HG03095 (cell line): ENCODE data around the gene ERH.
"Not testable (repeated sequence)": the region's sequence is repeated elsewhere in the genome, so short reads cannot be mapped to it uniquely, and the experiment has no call there.

ENCODE experiments used
- ATAC-seq: cut with Tn5 transposase; IDR thresholded peaks from one replicate; pipeline ENCODE4 v1.9.1; 2021; ENCODE audit warnings: moderate library complexity; ENCODE audit not compliant: unreplicated experiment

ERH gene

DNA sequence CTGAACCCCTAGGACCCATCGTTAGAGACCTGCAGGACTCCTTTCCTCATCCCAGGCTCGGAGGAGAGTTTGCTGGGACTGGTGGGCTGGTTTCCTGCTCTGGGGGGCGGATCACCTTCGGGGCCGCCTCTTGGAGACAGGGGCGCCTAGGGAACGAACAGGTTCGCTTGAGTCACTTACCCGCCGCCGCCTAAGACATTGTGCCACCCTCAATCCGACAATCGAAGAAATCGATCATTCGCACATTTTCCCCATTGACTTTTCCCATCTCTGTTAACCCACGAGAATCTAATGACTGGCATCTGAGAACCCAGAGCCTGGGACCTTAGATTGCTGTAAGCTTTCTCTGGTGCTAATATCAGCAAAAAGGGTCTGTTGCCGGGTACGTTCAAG is 715 bp upstream of the ERH start:
- peak; percentile 5 for ATAC-seq

DNA sequence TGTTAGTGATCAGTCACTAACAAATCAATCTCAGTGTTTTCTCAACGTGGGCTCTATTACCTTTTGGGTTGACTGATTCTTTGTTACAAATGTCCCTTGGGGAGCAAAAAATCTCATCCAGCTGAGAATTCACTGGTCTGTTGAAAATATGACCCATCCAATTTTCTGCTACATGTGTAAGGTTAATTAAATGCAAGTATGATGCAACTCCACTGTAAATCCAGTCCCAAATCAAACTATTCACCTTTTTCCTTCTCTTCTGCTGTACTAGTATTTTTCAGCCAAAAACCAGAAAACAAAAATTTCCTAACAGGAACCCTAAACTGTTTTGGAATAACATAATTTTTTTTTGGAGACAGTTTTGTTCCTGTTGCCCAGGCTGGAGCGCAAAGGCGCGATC is 2.2 kb downstream of the ERH start:
- no peak for ATAC-seq

DNA sequence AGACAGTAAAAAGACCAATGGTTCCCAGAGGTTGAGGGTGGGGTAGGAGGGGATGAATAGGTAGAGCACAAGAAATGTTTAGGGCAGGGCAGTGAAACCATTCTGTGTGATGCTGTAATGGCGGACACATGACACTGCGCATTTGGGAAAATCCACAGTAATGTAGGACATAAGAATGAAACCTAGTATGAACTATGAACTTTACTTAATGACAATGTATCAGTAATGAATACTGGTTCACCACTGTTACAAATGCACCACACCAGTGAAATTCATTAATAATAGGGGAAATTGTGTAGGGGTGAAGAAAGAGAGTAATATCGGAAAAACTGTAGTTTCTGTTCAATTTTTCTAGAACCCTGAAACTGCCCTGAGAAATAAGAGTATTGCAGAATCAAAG is 5.6 kb downstream of the ERH start:
- no peak for ATAC-seq

DNA sequence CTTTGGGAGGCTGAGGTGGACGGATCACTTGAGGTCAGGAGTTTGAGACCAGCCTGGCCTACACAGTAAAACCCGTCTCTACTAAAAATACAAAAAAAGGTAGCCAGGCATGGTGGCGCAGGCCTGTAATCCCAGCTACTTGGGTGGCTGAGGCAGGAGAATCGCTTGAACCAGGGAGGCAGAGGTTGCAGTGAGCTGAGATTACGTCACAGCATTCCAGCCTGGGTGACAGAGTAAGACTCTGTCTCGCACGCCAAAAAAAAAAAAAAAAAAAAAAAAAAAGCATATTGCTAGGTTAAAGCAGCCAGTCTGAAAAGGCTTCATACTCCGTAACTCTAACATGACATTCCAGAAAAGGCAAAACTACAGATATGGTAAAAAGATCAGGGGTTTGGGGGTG is 6.7 kb downstream of the ERH start:
- not testable (repeated sequence) for ATAC-seq

DNA sequence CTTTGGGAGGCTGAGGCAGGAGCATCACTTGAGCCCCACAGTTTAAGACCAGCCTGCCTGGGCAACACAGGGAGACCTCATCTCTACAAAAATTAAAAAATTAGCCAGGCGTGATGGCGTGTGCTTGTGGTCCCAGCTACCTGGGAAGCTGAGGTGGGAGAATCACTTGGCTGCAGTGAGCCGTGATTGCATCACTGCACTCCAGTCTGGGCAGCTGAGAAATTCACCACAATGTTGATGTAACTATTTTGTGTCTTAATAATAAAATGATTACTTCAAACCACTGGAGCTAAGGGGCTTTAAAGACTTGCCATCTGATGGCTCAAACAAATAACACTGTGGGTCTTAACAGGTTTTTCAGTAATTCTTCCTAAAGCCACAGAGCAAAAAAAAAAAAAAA is 10.8 kb downstream of the ERH start:
- ATAC-seq, result no peak

DNA sequence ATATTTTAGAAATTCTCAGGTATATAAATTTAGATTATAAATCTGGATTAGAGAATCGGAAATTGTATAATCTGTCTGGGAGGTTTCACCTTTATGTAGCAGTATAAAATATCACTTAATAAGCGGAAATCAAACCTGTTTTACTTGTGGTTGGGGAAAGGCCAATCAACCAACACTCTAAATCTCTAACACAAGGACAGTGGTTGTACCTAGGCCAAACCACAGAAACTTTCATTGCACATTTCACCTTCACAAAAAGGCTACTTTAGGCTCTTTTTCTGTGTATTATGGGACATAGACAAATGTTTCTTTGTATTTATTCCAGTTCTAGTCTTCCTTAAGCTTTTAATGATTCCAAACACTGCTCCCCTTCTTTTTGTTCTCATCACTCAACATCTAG is 19.8 kb downstream of the ERH start:
- ATAC-seq, result no peak

DNA sequence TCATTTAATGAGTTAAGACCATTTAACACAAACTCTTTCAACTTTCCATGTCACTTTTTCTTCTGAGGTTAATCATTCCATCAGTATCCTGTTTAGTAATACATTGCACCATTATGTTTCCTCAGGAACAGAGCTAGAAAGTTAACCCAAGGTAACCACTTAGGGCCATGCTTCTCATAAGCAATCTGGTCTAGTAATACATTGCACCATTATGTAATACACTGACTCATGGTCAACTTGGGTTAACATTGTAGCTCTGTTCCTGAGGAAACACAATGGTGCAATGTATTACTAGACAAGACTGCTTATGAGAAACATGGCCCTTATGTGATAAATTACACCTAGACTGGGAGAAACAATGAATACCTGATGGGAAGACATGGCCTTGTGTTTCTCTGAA is 21.7 kb downstream of the ERH start:
- ATAC-seq, result no peak

DNA sequence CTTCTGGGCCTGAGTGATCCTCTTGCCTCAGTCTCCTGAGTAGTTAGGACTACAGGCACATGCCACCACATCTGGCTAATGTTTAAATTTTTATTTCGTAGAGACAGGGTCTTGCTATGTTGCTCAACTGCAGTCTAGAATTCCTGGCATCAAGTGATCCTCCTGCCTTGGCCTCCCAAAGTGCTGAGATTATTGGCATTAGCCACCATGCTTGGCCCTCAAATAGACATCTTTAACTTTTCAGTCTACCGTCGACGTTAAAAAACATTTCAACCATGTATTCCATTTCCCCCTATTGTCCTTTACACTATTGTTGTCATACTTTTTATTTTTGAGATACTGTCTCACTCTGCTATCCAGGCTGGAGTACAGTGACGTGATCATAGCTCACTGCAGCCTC is 22.4 kb downstream of the ERH start:
- no peak for ATAC-seq

DNA sequence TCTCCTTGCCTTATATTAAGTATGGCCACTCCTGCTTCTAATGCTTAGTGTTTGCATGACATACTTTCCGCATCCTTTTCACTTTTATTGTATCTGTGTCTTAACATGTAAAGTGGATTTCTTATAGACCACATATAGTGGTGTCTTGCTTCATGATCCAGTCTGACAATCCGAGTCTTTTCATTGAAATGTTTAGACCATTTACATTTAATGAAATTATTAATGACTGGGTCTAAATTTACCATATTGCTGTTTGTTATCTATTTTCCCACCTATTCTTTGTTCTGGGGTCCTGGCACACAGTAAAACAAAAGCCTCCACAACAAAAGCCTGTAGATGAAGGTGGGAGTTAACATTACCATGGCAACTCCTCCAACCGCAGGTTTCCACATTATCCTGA is 22.9 kb downstream of the ERH start:
- no peak for ATAC-seq

DNA sequence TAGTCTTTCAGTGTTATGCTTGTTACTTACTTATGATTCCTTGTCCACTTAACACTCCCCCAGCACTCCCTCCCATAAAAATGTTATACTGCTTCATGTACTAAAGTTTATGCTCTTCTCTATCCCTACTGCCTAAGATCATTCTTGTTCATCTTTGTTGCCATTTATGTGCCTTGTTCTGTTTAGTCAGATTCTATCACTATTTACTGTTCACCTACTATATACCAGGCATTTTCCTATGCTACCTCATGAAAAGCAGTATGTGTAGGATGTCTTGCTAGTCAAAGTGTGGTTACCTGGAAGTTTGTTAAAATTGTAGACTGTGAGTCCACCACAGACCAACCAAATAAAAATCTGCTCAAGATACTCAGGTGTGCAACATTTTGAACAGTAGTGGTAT is 23.9 kb downstream of the ERH start:
- ATAC-seq, result no peak

DNA sequence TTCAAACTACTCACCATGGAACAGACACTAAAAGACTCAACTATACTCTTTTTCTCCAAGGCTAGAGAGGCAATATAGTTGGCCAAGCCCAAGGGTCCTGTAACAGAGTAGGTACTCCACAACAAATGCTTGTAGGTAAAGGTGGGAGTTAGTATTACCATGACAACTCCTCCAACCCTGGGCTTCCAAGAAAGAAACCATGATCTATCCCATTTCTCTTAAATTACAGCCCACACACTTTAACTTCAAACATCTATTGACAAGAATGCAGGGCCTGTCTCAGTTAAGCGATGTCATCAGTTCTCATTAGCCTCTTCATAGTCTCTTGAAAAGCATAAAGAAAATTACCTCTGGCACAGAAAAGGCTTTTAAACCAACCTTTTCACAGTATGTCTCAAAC is 25.0 kb downstream of the ERH start:
- ATAC-seq, result no peak

DNA sequence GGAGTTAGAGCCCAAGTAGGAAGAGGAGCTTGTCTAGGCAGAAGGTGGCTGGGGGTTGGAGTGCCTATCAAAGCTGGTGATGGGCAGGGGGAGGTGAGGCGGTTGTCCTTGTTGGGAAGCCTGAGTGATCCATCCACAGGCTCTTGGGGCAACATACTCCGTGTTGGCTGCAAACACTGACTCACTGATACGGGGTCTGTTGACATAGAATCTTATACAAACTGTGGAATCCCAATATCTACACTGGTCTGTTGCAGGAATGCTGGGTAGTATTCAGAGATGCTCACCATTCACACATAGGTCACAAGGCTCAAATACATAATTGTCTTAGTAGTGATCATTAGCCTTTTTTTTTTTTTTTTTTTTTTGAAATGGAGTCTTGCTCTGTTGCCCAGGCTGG is 26.0 kb downstream of the ERH start:
- no peak for ATAC-seq

DNA sequence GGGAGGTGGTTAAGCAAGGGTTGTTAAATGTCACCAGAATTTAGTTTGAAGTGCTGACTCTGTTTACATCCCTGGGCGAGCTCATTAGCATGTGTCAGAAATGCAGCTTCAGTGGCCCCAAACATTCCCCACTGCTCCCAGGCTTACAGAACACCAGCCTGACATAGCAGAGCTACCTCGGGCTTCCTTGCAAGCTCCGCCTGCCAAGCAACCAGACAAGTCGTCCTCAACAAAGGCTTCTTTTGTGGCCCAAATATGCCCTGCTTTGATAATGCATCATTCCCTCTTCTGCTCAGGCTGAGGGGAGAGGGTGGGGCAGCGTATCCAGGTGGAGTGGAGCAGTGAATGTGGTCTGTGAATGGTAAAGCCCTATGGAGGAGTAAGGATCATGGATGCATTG is 28.0 kb downstream of the ERH start:
- no peak for ATAC-seq

DNA sequence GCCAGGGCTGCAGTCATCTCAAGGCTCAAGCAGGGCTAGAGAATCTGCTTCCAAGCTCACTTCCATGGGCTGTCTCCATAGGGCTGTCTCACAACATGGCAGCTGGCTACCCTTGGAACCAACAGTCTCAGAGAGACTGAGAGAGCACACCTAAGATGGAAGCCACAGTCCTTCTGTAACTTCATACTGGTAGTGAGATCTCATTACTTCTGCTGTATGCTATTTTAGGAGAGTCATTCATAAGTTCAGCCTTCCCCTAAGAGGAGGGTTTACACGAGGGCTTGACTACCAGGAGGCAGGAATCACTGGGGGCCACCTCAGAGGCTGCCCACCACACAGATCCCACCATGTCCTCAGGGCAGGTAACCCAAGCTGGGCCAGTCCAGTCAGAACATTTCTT is 29.7 kb downstream of the ERH start:
- ATAC-seq, result no peak

DNA sequence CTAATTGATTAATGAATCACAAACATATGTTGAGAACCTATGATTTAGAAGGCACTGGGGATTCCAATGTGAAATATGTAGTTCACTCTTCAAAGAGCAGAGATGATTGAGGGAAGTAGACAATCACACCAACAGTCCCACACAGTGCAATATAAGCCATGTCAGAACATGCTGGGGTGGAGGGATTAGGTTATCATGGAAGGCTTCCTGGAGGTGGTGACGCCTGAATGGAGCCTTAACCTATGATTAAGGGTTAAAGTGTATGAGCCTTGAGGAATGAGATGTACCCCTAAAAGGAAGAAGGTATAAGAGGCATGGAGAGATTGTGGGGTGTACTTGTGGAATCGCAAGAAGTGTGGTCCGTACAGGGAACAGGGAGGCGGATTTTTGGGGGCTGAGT is 31.3 kb downstream of the ERH start:
- ATAC-seq, result no peak

DNA sequence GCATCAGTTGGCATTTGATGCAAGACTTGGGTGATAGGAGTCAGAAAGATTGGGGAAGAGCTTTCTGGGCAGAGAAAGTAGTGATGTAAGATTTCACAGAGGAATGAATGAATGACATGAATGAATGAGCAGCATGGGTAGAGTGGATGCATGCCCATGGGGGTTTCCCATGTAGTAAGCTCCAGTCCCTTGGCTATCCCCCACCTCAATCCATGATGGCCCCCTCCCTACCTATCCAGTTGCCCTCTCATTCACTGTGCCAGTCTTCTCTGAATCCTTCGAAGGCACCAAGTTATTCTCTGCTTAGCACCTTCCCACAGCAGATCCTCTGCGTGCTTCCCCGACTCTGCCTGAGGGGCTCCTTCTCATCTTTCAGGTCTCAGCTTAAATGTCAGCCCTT is 32.0 kb downstream of the ERH start:
- no peak for ATAC-seq

DNA sequence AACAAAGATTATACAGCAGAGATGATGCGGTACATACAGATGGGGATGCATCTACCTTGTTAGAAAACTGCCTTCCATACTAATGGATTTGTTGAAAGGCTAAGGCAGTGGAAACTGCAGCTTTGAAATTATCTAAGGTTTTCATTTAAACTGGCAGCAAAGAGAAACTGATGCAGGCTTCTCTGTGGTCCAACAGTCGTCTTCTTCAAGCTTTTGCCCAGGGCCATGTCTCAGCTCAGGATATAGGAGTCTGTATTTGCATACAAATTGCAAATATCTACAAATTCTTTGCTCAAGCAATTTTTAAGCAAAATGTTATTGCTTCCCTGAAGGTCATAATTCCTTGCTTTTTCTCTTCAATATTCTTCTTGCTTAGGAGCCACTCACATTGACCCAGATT is 33.7 kb downstream of the ERH start:
- no peak for ATAC-seq

DNA sequence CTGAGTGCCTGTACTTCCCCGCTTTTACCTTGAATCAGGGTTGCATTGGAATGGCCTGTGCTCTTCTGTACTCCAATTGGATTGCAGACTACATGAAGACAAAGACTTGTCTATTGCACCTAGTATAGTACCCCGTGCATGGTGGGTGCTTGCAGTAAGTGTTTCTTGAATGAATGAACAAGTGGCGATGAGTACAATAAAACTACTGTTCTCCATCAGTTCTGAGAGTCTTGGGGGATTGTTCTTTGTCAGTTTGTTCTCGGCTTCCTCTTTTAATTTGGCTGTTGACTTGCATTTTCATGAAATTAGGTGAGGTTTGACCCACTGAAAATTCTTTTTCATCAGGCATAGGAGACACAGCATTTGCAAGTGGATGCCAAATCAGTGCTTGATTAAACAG is 34.1 kb downstream of the ERH start:
- no peak for ATAC-seq

DNA sequence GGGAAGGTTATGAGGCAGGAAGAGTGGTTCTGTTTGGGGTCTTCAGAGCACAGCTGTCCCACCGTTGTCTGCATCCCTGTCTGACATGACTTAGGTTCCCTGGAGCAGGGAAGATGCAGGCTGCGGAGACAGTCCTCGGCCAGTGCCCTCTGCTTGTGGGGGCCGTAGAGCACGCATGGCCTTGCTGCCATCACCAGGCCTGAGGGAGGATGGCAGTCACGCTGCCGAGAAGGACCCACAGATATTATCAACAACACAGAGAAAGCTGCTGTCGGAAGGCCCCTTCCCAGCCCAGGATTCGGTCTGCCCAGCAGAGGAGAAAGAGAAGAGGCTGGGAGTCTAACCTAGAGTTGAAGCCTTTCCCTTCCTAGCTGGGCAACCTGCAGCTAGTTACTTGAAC is 35.0 kb downstream of the ERH start:
- ATAC-seq, result no peak

DNA sequence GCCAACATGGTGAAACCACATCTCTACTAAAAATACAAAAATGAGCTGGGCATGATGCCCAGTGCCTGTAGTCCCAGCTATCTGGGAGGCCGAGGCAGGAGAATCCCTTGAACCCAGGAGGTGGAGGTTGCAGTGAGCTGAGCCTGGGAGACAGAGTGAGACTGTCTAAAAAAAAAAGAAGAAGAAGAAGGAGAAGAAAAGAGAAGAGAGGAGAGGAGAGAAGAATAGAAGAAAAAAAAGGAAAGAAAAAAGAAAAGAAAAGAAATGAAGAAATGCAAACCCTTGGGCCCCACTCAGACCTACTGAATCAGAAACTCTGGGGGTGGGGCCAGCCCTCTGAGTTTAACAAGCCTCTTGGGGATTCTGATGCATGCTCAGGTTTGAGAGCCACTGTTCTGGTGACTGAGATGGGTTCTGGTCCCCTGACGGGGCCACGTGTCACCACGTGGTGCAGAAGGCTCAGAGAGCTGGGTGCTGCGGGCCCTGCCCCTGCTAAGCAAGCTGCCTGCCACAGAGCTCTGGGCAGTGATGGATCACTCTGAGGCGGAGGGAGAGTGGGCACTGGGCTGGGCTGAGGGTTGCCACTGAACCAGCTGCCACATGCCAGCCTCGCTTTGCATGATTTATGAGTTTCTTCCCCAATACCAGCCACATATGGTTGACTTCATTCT is 37.5 kb downstream of the ERH start:
- no peak for ATAC-seq

DNA sequence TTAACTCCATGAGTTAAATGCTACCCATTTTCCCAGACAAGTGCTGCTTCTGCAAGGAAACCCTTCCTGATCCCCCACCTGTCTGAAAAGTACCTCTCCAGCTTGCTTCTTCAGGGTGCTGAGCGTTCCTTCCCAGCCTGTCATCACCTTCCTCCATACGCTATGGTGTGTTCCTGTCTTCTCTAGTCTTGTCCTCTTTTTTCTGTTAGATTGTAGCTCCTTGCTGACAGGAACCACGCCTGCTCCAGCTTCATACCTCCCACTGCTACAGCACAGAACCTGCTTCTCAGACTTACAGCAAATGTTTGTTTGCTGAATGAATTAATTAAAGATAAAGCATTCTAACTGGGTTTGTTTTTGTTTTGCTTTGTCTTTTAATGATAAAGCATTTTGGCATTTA is 39.1 kb downstream of the ERH start:
- ATAC-seq, result no peak

DNA sequence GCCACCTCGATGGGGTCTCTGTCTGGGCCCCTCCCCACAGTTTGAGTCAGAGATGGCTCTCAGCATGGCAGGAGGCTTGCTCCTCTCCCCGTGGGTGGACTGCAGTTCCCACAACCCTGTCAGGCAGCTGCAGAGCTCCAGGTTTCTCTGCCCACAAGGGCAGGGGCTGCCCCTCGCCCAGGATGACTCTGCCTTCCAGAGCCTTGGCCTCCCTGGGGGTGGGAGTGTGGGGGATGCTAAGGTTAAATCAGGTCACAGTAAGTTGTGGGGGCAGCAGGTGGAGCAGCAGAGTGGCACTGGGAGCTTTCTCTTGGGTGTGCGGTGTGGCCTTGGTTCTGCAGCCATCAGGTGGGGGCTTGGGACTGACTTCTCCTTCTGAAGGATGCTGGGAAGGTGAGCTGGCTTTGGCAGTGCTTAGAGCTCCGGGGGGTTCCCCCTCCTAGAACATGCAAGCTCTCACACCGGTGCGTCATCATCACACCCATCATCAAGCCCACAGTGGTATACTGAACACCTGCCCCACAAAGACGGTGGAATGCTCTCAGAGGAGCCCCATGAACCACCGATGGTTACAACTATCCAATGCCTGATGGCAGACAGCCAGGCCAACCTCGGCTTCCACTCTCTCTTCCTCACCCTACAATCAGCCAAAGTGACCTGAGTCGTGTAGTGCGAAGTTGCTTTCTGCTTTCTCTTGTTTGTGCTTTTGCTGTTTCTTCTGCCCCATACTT is 39.7 kb downstream of the ERH start:
- no peak for ATAC-seq
